H9 (cell line): Measurements from ENCODE around the gene BHLHE23. TPM values are rescaled to one million over a fixed set of nuclear protein-coding genes. Genes with fewer than 3 reads are reported as not detected.

ENCODE experiments used
- DNase-seq: peaks from one replicate; pipeline ENCODE4 v3.0.0-alpha.2; 2017
- H2AFZ ChIP-seq: one replicate; pipeline ENCODE4 v1.6.1; 2013; ENCODE audit warnings: mild to moderate bottlenecking, low read length, control low read depth, moderate library complexity
- H2AK5ac ChIP-seq: 2 replicates; pipeline ENCODE4 v1.6.1; 2013; ENCODE audit warnings: low read length, control low read depth, mixed read lengths; ENCODE audit not compliant: insufficient read length
- H2BK120ac ChIP-seq: one replicate; pipeline ENCODE4 v1.6.1; 2013; ENCODE audit warnings: low read depth, mild to moderate bottlenecking, low read length, control low read depth, inconsistent platforms; ENCODE audit not compliant: poor library complexity, severe bottlenecking
- H2BK12ac ChIP-seq: 2 replicates; pipeline ENCODE4 v1.6.1; 2013; ENCODE audit warnings: low read length, control low read depth, mixed read lengths, low read depth; ENCODE audit not compliant: insufficient read length
- H2BK15ac ChIP-seq: 2 replicates; pipeline ENCODE4 v1.6.1; 2013; ENCODE audit warnings: low read depth, low read length, control low read depth
- H2BK20ac ChIP-seq: one replicate; pipeline ENCODE4 v1.6.1; 2013; ENCODE audit warnings: low read depth, mild to moderate bottlenecking, low read length, control low read depth, inconsistent platforms; ENCODE audit not compliant: poor library complexity, severe bottlenecking
- H2BK5ac ChIP-seq: 2 replicates; pipeline ENCODE4 v1.6.1; 2013; ENCODE audit warnings: low read length, control low read depth, mixed read lengths; ENCODE audit not compliant: insufficient read length
- H3K14ac ChIP-seq: 2 replicates; pipeline ENCODE4 v1.6.1; 2013; ENCODE audit warnings: low read length, control low read depth; ENCODE audit not compliant: insufficient read depth
- H3K18ac ChIP-seq: 2 replicates; pipeline ENCODE4 v1.6.1; 2013; ENCODE audit warnings: low read depth, mild to moderate bottlenecking, mixed read lengths, low read length, control low read depth; ENCODE audit not compliant: insufficient read length
- H3K23ac ChIP-seq: 2 replicates; pipeline ENCODE4 v1.6.1; 2013; ENCODE audit warnings: low read length, control low read depth, mixed read lengths, low read depth; ENCODE audit not compliant: insufficient read length
- H3K23me2 ChIP-seq: 2 replicates; pipeline ENCODE4 v1.6.1; 2013; ENCODE audit warnings: low read depth, mild to moderate bottlenecking, mixed read lengths, low read length, control low read depth; ENCODE audit not compliant: insufficient read length, poor library complexity, severe bottlenecking
- H3K27ac ChIP-seq: 2 replicates; pipeline ENCODE4 v1.5.1; 2013; ENCODE audit warnings: low read length, control low read depth, mixed read lengths, low read depth; ENCODE audit not compliant: insufficient read length
- H3K27me3 ChIP-seq: 2 replicates; pipeline ENCODE4 v1.6.1; 2013; ENCODE audit warnings: low read length, control low read depth, inconsistent platforms; ENCODE audit not compliant: insufficient read depth
- H3K4ac ChIP-seq: 2 replicates; pipeline ENCODE4 v1.6.1; 2013; ENCODE audit warnings: low read depth, mild to moderate bottlenecking, control low read depth, inconsistent platforms, low read length, moderate library complexity
- H3K4me1 ChIP-seq: 2 replicates; pipeline ENCODE4 v1.6.1; 2013; ENCODE audit warnings: low read length, control low read depth, inconsistent platforms; ENCODE audit not compliant: insufficient read depth
- H3K4me2 ChIP-seq: 2 replicates; pipeline ENCODE4 v1.6.1; 2013; ENCODE audit warnings: low read length, control low read depth, mixed read lengths; ENCODE audit not compliant: insufficient read length, insufficient read depth
- H3K56ac ChIP-seq: 2 replicates; pipeline ENCODE4 v1.6.1; 2013; ENCODE audit warnings: low read depth, mild to moderate bottlenecking, mixed read lengths, low read length, control low read depth; ENCODE audit not compliant: insufficient read length
- H3K79me1 ChIP-seq: 2 replicates; pipeline ENCODE4 v1.6.1; 2013; ENCODE audit warnings: low read depth, mild to moderate bottlenecking, moderate library complexity, low read length, control low read depth, inconsistent platforms; ENCODE audit not compliant: insufficient read depth, poor library complexity, severe bottlenecking
- H3K79me2 ChIP-seq: 2 replicates; pipeline ENCODE4 v1.6.1; 2013; ENCODE audit warnings: low read length, control low read depth, inconsistent platforms; ENCODE audit not compliant: insufficient read depth
- H3K9ac ChIP-seq: 2 replicates; pipeline ENCODE4 v1.6.1; 2013; ENCODE audit warnings: low read length, control low read depth, mixed read lengths; ENCODE audit not compliant: insufficient read length; ENCODE audit errors: extremely low read depth
- H3K9me3 ChIP-seq: one replicate; pipeline ENCODE4 v1.6.1; 2013; ENCODE audit warnings: low read depth, low read length, inconsistent platforms; ENCODE audit not compliant: control insufficient read depth
- H3T11ph ChIP-seq: one replicate; pipeline ENCODE4 v1.6.1; 2013; ENCODE audit warnings: mild to moderate bottlenecking, low read length, control low read depth, inconsistent platforms
- H4K20me1 ChIP-seq: one replicate; pipeline ENCODE4 v1.6.1; 2013; ENCODE audit not compliant: control insufficient read depth, insufficient read length, insufficient read depth
- H4K5ac ChIP-seq: 2 replicates; pipeline ENCODE4 v1.6.1; 2013; ENCODE audit warnings: low read depth, mild to moderate bottlenecking, mixed read lengths, low read length, control low read depth; ENCODE audit not compliant: insufficient read length
- H4K8ac ChIP-seq: replicated peaks from 2 replicates; pipeline ENCODE4 v1.6.1; 2013; ENCODE audit warnings: low read length, control low read depth, mixed read lengths, low read depth; ENCODE audit not compliant: insufficient read length
- H4K91ac ChIP-seq: 2 replicates; pipeline ENCODE4 v1.6.1; 2013; ENCODE audit warnings: low read depth, mild to moderate bottlenecking, moderate library complexity, mixed read lengths, low read length, control low read depth; ENCODE audit not compliant: insufficient read length
- H3K27ac Mint-ChIP-seq, 3 experiments: 2 replicates in 2 of 3; 3 replicates in 1 of 3; pipeline ENCODE4 v1.8.0; 2020 to 2021; ENCODE audit warnings: mixed read lengths in 3 of 3, mild to moderate bottlenecking in 1 of 3, moderate library complexity in 1 of 3
- H3K27me3 Mint-ChIP-seq: 2 replicates; pipeline ENCODE4 v1.8.0; 2021; ENCODE audit warnings: low read depth, mild to moderate bottlenecking, moderate library complexity, mixed read lengths
- H3K36me3 Mint-ChIP-seq, 3 experiments: 2 replicates in 2 of 3; 3 replicates in 1 of 3; pipeline ENCODE4 v1.8.0; 2020 to 2021; ENCODE audit warnings: low read depth in 3 of 3, mixed read lengths in 3 of 3; ENCODE audit not compliant: insufficient read depth in 1 of 3
- H3K4me1 Mint-ChIP-seq, 2 experiments: 2 replicates each; pipeline ENCODE4 v1.8.0; 2020; ENCODE audit warnings: mixed read lengths in 2 of 2
- H3K4me3 Mint-ChIP-seq, 2 experiments: 2 replicates in 1 of 2; 3 replicates in 1 of 2; pipeline ENCODE4 v1.8.0; 2020 to 2021; ENCODE audit warnings: mild to moderate bottlenecking in 2 of 2, mixed read lengths in 2 of 2, moderate library complexity in 1 of 2
- H3K9me3 Mint-ChIP-seq, 2 experiments: 2 replicates in 1 of 2; 3 replicates in 1 of 2; pipeline ENCODE4 v1.8.0; 2020; ENCODE audit warnings: mild to moderate bottlenecking in 2 of 2, mixed read lengths in 2 of 2, moderate library complexity in 1 of 2
- CTCF ChIP-seq: fragments of 200-600 bp; sonication (generic); conservative IDR thresholded peaks from 3 replicates; pipeline ENCODE4 v1.8.0; 2021; ENCODE audit warnings: antibody characterized with exemption, mild to moderate bottlenecking
- WGBS: extraction: QIAGEN DNeasy Blood & Tissue Kit; methylation state at CpG from one replicate; pipeline ENCODE4 v1.1.7; 2013; ENCODE audit warnings: missing lambda C conversion rate, low lambda C conversion rate, mixed read lengths; ENCODE audit not compliant: insufficient read length; ENCODE audit errors: extremely low coverage; 5-methylcytosine and 5-hydroxymethylcytosine counted together
- total RNA-seq: library from RNA; stranded (reverse); gene quantifications from 2 replicates; pipeline ENCODE4 v1.2.1, GENCODE V29; 2021

The BHLHE23 gene
- total RNA-seq, 1 experiment from 2014 or later: 0.35 TPM

GRCh38 chr20:62962221-62962879 lies 44.4 kb downstream of the BHLHE23 start:
- TF ChIP-seq CTCF: no peak
- peak overlapping the region in 1 of 3 experiments; percentile 25; a peak in 1 of 7 replicates for H3K27ac Mint-ChIP-seq
- no CpG with 5 or more reads among the region's 30 CpGs for WGBS

More at GRCh38 chr20:62962221-62962879, 44.4 kb downstream of the BHLHE23 start:
- no peaks in the 10 kb centered on the region for H3K79me2 ChIP-seq
- no peaks in the 10 kb centered on the region for H3K9me3 ChIP-seq
- no peaks in the 10 kb centered on the region for H3K9me3 Mint-ChIP-seq
- H3K79me1 ChIP-seq: no peaks in the 10 kb centered on the region
- no peak overlapping the region for H2BK12ac ChIP-seq
- no peaks in the 10 kb centered on the region for H3K23me2 ChIP-seq
- no peak overlapping the region for H3K4me2 ChIP-seq
- H3K56ac ChIP-seq: no peak overlapping the region
- H3K27ac ChIP-seq: no peak overlapping the region
- H4K5ac ChIP-seq: no peak overlapping the region
- no peak overlapping the region for H3K9ac ChIP-seq
- H3K36me3 Mint-ChIP-seq: peaks cover 2 to 23% (median 7%) of the 10 kb centered on the region in 3 experiments; a peak in 4 of 7 replicates
- H3K27me3 ChIP-seq: no peaks in the 10 kb centered on the region
- no peak overlapping the region for H4K8ac ChIP-seq
- H3K14ac ChIP-seq: no peak overlapping the region
- H2BK120ac ChIP-seq: no peak overlapping the region
- no peak overlapping the region for H3K4me3 Mint-ChIP-seq
- no peak overlapping the region for H3K23ac ChIP-seq
- no peak overlapping the region for H3T11ph ChIP-seq
- H3K4ac ChIP-seq: no peak overlapping the region
- H4K20me1 ChIP-seq: no peaks in the 10 kb centered on the region
- no peak overlapping the region for H2AK5ac ChIP-seq
- no peaks in the 10 kb centered on the region for H3K27me3 Mint-ChIP-seq
- H3K4me1 ChIP-seq: no peaks in the 10 kb centered on the region
- H4K91ac ChIP-seq: no peak overlapping the region
- H3K4me1 Mint-ChIP-seq: peaks cover 0 to 7% of the 10 kb centered on the region in 2 experiments; a peak in 1 of 4 replicates
- no peak overlapping the region for H2BK20ac ChIP-seq
- H3K18ac ChIP-seq: no peak overlapping the region
- no peak for DNase-seq
- no peak overlapping the region for H2AFZ ChIP-seq
- H2BK5ac ChIP-seq: no peak overlapping the region
- no peak overlapping the region for H2BK15ac ChIP-seq
